DOHH2 (cell line): ENCODE data around the gene SCN7A.

ENCODE experiments used
- H3F3A ChIP-seq: fragments of 200-600 bp; sonication (generic), shearing (Covaris generic); 2 replicates; pipeline ENCODE4 v1.6.0; 2016; ENCODE audit warnings: antibody characterized with exemption, mild to moderate bottlenecking; ENCODE audit not compliant: control insufficient read depth, insufficient read depth
- H3K27ac ChIP-seq: fragments of 200-600 bp; sonication (generic); 2 replicates; pipeline ENCODE4 v1.5.1; 2014; ENCODE audit warnings: low read depth, mild to moderate bottlenecking, low read length, moderate library complexity
- H3K27me3 ChIP-seq: fragments of 200-600 bp; sonication (generic); 2 replicates; pipeline ENCODE4 v1.6.1; 2014; ENCODE audit warnings: mild to moderate bottlenecking, low read length, mixed read lengths; ENCODE audit not compliant: control insufficient read depth
- H3K36me3 ChIP-seq: fragments of 200-600 bp; sonication (generic); 2 replicates; pipeline ENCODE4 v1.6.1; 2014; ENCODE audit warnings: mild to moderate bottlenecking, low read length, moderate library complexity, mixed read lengths; ENCODE audit not compliant: control insufficient read depth
- H3K4me1 ChIP-seq: fragments of 200-600 bp; sonication (generic); 2 replicates; pipeline ENCODE4 v1.6.1; 2014; ENCODE audit warnings: mild to moderate bottlenecking, low read length, mixed read lengths; ENCODE audit not compliant: control insufficient read depth
- H3K4me2 ChIP-seq: fragments of 200-600 bp; sonication (generic); 2 replicates; pipeline ENCODE4 v1.6.0; 2014; ENCODE audit warnings: mild to moderate bottlenecking, low read length, moderate library complexity
- H3K4me3 ChIP-seq: fragments of 200-600 bp; sonication (generic); 2 replicates; pipeline ENCODE4 v1.5.1; 2014; ENCODE audit warnings: mild to moderate bottlenecking, low read length, mixed read lengths
- H3K79me2 ChIP-seq: fragments of 200-600 bp; sonication (generic); 2 replicates; pipeline ENCODE4 v1.6.1; 2014; ENCODE audit warnings: mild to moderate bottlenecking, low read length, mixed read lengths; ENCODE audit not compliant: control insufficient read depth
- H3K9me2 ChIP-seq: fragments of 200-600 bp; sonication (generic); replicated peaks from 2 replicates; pipeline ENCODE4 v1.6.1; 2014; ENCODE audit warnings: mild to moderate bottlenecking, low read length, mixed read lengths; ENCODE audit not compliant: control insufficient read depth
- H3K9me3 ChIP-seq: fragments of 200-600 bp; sonication (generic); 2 replicates; pipeline ENCODE4 v1.6.1; 2014; ENCODE audit warnings: antibody characterized with exemption, low read length, mixed read lengths; ENCODE audit not compliant: control insufficient read depth, insufficient read depth
- H4K20me1 ChIP-seq: fragments of 200-600 bp; sonication (generic); 2 replicates; pipeline ENCODE4 v1.6.0; 2014; ENCODE audit warnings: low read depth, mild to moderate bottlenecking, antibody characterized with exemption, low read length, moderate library complexity; ENCODE audit not compliant: control insufficient read depth, insufficient read depth
- CTCF ChIP-seq: fragments of 200-600 bp; sonication (generic); IDR thresholded peaks from one replicate; pipeline ENCODE4 v1.5.1; 2014; ENCODE audit warnings: antibody characterized with exemption, mild to moderate bottlenecking, low read depth, low read length; ENCODE audit not compliant: poor library complexity, severe bottlenecking
- EZH2phosphoT487 ChIP-seq: fragments of 200-600 bp; sonication (generic); IDR thresholded peaks from 2 replicates; pipeline ENCODE4 v1.6.1; 2017; ENCODE audit warnings: borderline replicate concordance, mild to moderate bottlenecking, antibody characterized with exemption, low read length, moderate library complexity, mixed read lengths

Gene SCN7A

GRCh38 chr2:166448106-166448505 is 45.9 kb downstream of the SCN7A start:
- H3K79me2 ChIP-seq: no peaks in the 10 kb centered on the region
- no peaks in the 10 kb centered on the region for H3K9me2 ChIP-seq
- no peak overlapping the region for H3K4me2 ChIP-seq
- H3K27ac ChIP-seq: no peak overlapping the region
- no peaks in the 10 kb centered on the region for H3K27me3 ChIP-seq
- no peaks in the 10 kb centered on the region for H3K4me1 ChIP-seq
- H3K9me3 ChIP-seq: no peaks in the 10 kb centered on the region
- no peaks in the 10 kb centered on the region for H3K36me3 ChIP-seq
- TF ChIP-seq EZH2phosphoT487 (no peak), CTCF (no peak)
- H3F3A ChIP-seq: no peaks in the 10 kb centered on the region
- no peak overlapping the region for H3K4me3 ChIP-seq
- H4K20me1 ChIP-seq: no peaks in the 10 kb centered on the region

- Histone ChIP-seq H3F3A (no peaks in the 10 kb centered on the region), H3K9me2 (no peaks in the 10 kb centered on the region), H3K27ac (no peak overlapping the region), H3K4me1 (no peaks in the 10 kb centered on the region), H3K36me3 (no peaks in the 10 kb centered on the region), H3K27me3 (no peaks in the 10 kb centered on the region), H3K4me2 (no peak overlapping the region), H3K79me2 (no peaks in the 10 kb centered on the region), H3K4me3 (no peak overlapping the region), H4K20me1 (no peaks in the 10 kb centered on the region), H3K9me3 (no peaks in the 10 kb centered on the region)
- no peak for TF ChIP-seq CTCF
- TF ChIP-seq EZH2phosphoT487: no peak
These were observed 49.7 kb downstream of the SCN7A start for GRCh38 chr2:166444306-166444705.

- Histone ChIP-seq H3K4me3 (no peak overlapping the region), H3K27me3 (no peaks in the 10 kb centered on the region), H3K4me2 (no peak overlapping the region), H3K9me2 (no peaks in the 10 kb centered on the region), H3K27ac (no peak overlapping the region), H4K20me1 (no peaks in the 10 kb centered on the region), H3K36me3 (no peaks in the 10 kb centered on the region), H3K79me2 (no peaks in the 10 kb centered on the region), H3F3A (no peaks in the 10 kb centered on the region), H3K4me1 (no peaks in the 10 kb centered on the region), H3K9me3 (no peaks in the 10 kb centered on the region)
- TF ChIP-seq EZH2phosphoT487: no peak
- no peak for TF ChIP-seq CTCF
These were observed 53.7 kb downstream of the SCN7A start for GRCh38 chr2:166440313-166440712.

GRCh38 chr2:166439078-166439477 is 55.0 kb downstream of the SCN7A start:
- Histone ChIP-seq H3K36me3 (no peaks in the 10 kb centered on the region), H3K27me3 (no peaks in the 10 kb centered on the region), H3K4me1 (no peaks in the 10 kb centered on the region), H3K9me3 (no peaks in the 10 kb centered on the region), H3K79me2 (no peaks in the 10 kb centered on the region), H3F3A (no peaks in the 10 kb centered on the region), H3K4me3 (no peak overlapping the region), H3K9me2 (no peaks in the 10 kb centered on the region), H4K20me1 (no peaks in the 10 kb centered on the region), H3K4me2 (no peak overlapping the region), H3K27ac (no peak overlapping the region)
- TF ChIP-seq EZH2phosphoT487: no peak
- TF ChIP-seq CTCF: no peak
